GM23248 (cell line): ENCODE results near the gene TAOK1.

Experiments used
- EZH2 ChIP-seq: fragments of 200-600 bp; sonication (generic); IDR thresholded peaks from 2 replicates; pipeline ENCODE4 v1.6.1; 2018; ENCODE audit warnings: antibody characterized with exemption, mild to moderate bottlenecking; ENCODE audit not compliant: insufficient read depth, poor library complexity, severe bottlenecking
- EZH2phosphoT487 ChIP-seq: fragments of 200-600 bp; sonication (generic); IDR thresholded peaks from 2 replicates; pipeline ENCODE4 v1.6.1; 2018; ENCODE audit warnings: antibody characterized with exemption, moderate library complexity, mild to moderate bottlenecking, low read depth; ENCODE audit not compliant: insufficient read depth

DNA sequence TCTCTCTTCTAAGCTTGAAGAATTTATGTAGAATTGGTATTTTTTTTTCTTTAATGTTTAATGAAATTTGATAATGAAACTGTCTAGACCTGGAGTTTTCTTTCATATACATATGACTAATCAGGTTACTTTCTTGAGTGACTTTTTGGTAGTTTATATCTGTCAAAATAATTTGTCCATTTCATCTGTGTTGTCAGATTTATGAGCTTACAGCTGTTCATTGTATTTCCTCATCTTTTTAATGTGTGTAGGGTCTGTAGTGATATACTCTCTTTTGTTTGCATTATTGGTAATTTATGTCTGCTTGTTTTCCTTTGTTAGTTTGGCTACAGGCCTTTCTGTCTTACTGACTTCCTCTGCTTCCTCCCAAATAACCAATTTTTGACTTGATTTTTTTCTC is 55.7 kb downstream of the TAOK1 start:
- TF ChIP-seq EZH2 (no peak), EZH2phosphoT487 (no peak)
